CD8-positive, alpha-beta memory T cell (primary cell): ENCODE measurements around the gene XRN2. TPM values are rescaled to one million over a fixed set of nuclear protein-coding genes. Genes with fewer than 3 reads are reported as not detected.

Experiments used
- CTCF ChIA-PET: fragments of 350-600 bp; sonication (Branson Sonifier 250); formaldehyde crosslinking; loops from one replicate; lab custom pipeline; 2021; ENCODE audit warnings: antibody characterized with exemption; lab: Charles Lee
- POLR2A ChIA-PET: fragments of 350-600 bp; sonication (Branson Sonifier 250); formaldehyde crosslinking; loops from one replicate; lab custom pipeline; 2021; ENCODE audit warnings: antibody characterized with exemption; lab: Charles Lee
- DNase-seq, 5 donors: peaks; one replicate each; pipeline versions ENCODE4 v3.0.0 to v3.0.0-alpha.2; 2020 to 2022; ENCODE audit warnings: mixed read lengths in 1 of 5
- H3K27ac ChIP-seq: one replicate; pipeline ENCODE4 v1.7.0; 2013; ENCODE audit warnings: low read depth, mild to moderate bottlenecking, low read length, moderate library complexity
- H3K27me3 ChIP-seq: 2 replicates; pipeline ENCODE4 v1.7.0; 2013; ENCODE audit warnings: low read length, mild to moderate bottlenecking; ENCODE audit not compliant: insufficient read depth, poor library complexity, severe bottlenecking
- H3K36me3 ChIP-seq: 2 replicates; pipeline ENCODE4 v1.7.0; 2013; ENCODE audit warnings: mild to moderate bottlenecking, low read length, moderate library complexity; ENCODE audit not compliant: insufficient read depth
- H3K4me1 ChIP-seq: 2 replicates; pipeline ENCODE4 v1.7.0; 2013; ENCODE audit warnings: mild to moderate bottlenecking, low read length, moderate library complexity; ENCODE audit not compliant: insufficient read depth
- H3K4me3 ChIP-seq: 2 replicates; pipeline ENCODE4 v1.7.0; 2013; ENCODE audit warnings: mild to moderate bottlenecking, low read length
- H3K9me3 ChIP-seq: 2 replicates; pipeline ENCODE4 v1.7.0; 2013; ENCODE audit warnings: mild to moderate bottlenecking, low read length
- H3K27ac Mint-ChIP-seq, 8 donors: one replicate each; pipeline ENCODE4 v1.8.0; 2020 to 2021; ENCODE audit warnings: mixed read lengths in 8 of 8, mild to moderate bottlenecking in 6 of 8, inconsistent platforms in 3 of 8, moderate library complexity in 3 of 8
- H3K27me3 Mint-ChIP-seq, 2 donors: one replicate each; pipeline ENCODE4 v1.8.0; 2020 to 2021; ENCODE audit warnings: mixed read lengths in 2 of 2, mild to moderate bottlenecking in 1 of 2, moderate library complexity in 1 of 2
- H3K36me3 Mint-ChIP-seq, 3 donors: one replicate each; pipeline ENCODE4 v1.8.0; 2020 to 2021; ENCODE audit warnings: mixed read lengths in 3 of 3, inconsistent platforms in 1 of 3, mild to moderate bottlenecking in 1 of 3
- H3K4me1 Mint-ChIP-seq, 3 donors: one replicate each; pipeline ENCODE4 v1.8.0; 2020 to 2021; ENCODE audit warnings: mixed read lengths in 3 of 3, inconsistent platforms in 1 of 3, mild to moderate bottlenecking in 1 of 3
- H3K4me3 Mint-ChIP-seq, 7 donors: one replicate each; pipeline ENCODE4 v1.8.0; 2020 to 2021; ENCODE audit warnings: mixed read lengths in 7 of 7, mild to moderate bottlenecking in 6 of 7, moderate library complexity in 4 of 7, inconsistent platforms in 2 of 7
- H3K9me3 Mint-ChIP-seq, 5 donors: one replicate each; pipeline ENCODE4 v1.8.0; 2020 to 2022; ENCODE audit warnings: mixed read lengths in 5 of 5, mild to moderate bottlenecking in 3 of 5, moderate library complexity in 2 of 5, inconsistent platforms in 1 of 5
- polyA plus RNA-seq: library from polyadenylated mRNA; unstranded; fragments of 300-500 nt; fragmentation: Illumina TruSeq; gene quantifications from one replicate; pipeline ENCODE4 v1.2.3, GENCODE V29; 2021
- total RNA-seq, 2 experiments: library from RNA; stranded (reverse); gene quantifications; one replicate each; pipeline ENCODE4 v1.2.3, GENCODE V29; 2021

The XRN2 gene
- total and polyA plus RNA-seq, 3 experiments from 2014 or later: 68.7 to 95.1 (median 93.6) TPM

DNA sequence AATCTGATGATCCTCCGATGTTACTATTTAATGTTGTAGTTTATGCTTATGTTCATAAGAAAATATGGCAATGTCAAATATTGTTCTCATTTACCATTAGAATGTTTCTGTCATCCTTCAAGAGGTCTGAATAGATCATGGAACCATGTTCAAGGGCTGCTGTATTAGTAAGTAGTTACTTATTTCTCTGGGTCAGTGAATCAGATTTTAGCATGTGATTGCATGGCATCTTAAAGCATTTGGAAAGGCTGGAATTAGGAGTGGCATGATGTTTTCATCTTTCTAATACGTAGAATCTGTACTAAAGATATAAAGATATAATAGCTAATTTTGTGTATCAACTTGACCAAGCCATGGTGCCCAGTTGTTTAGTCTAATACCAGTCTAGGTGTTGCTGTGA lies 134.7 kb downstream of the XRN2 start:
- Histone ChIP-seq H3K27ac (no peak overlapping the region), H3K9me3 (no peaks in the 10 kb centered on the region), H3K4me3 (no peak overlapping the region), H3K4me1 (no peaks in the 10 kb centered on the region), H3K36me3 (no peaks in the 10 kb centered on the region), H3K27me3 (peaks cover 7% of the 10 kb centered on the region)
- H3K4me1 Mint-ChIP-seq: no peaks in the 10 kb centered on the region
- DNase-seq: no peak
- H3K9me3 Mint-ChIP-seq: no peaks in the 10 kb centered on the region
- ChIA-PET POLR2A (no interaction called here), CTCF (interaction anchor here (1.0 kb wide), 1 partner anchor 10 kb away, joined by 3 read pairs; no protein-coding TSS in a partner anchor)
- no peak overlapping the region for H3K4me3 Mint-ChIP-seq
- peaks cover 15 to 67% of the 10 kb centered on the region in 2 donors for H3K27me3 Mint-ChIP-seq
- H3K36me3 Mint-ChIP-seq: no peaks in the 10 kb centered on the region
- no peak overlapping the region for H3K27ac Mint-ChIP-seq

Other genes starting within 250 kb of the XRN2 start
- not detected for gene LINC00237, start 197.0 kb upstream of the XRN2 start, total RNA-seq
- not detected for gene LINC00237, start 197.0 kb upstream of the XRN2 start, polyA plus RNA-seq
- gene KIZ, start 177.2 kb upstream of the XRN2 start, total RNA-seq: 10 to 100 TPM in 1 of 2 experiments, 1 to 10 TPM in 1; 9.7 to 13.3 TPM
- 20.5 TPM for gene KIZ, start 177.2 kb upstream of the XRN2 start, polyA plus RNA-seq
- not detected for gene NKX2-4, start 94.2 kb downstream of the XRN2 start, total RNA-seq
- not detected for gene NKX2-4, start 94.2 kb downstream of the XRN2 start, polyA plus RNA-seq
- gene NKX2-2, start 210.7 kb downstream of the XRN2 start, total RNA-seq: not detected
- gene NKX2-2, start 210.7 kb downstream of the XRN2 start, polyA plus RNA-seq: not detected